Measurements from ENCODE around the gene RBM4B.

DNA sequence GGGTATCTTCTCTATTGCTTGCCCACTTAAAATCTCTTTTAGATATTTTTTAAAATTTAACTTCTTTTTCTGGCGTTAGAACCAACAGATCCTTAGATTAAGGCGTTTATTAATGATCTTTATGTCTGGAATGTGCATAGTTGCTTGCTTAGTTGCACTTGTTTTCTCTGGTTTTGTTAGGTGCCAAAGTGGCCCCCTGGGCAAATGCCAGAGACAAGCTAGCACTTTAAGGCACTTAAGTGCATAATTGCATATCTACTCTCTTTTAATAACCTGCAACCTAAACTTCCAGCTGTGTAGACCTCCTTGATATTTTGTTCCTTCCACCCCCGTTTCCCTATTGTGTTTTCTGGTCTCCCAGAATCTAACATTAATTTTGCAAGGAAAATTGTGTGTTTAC, 35.9 kb downstream of the RBM4B start:
- TF ChIP-seq, protein P1, sequence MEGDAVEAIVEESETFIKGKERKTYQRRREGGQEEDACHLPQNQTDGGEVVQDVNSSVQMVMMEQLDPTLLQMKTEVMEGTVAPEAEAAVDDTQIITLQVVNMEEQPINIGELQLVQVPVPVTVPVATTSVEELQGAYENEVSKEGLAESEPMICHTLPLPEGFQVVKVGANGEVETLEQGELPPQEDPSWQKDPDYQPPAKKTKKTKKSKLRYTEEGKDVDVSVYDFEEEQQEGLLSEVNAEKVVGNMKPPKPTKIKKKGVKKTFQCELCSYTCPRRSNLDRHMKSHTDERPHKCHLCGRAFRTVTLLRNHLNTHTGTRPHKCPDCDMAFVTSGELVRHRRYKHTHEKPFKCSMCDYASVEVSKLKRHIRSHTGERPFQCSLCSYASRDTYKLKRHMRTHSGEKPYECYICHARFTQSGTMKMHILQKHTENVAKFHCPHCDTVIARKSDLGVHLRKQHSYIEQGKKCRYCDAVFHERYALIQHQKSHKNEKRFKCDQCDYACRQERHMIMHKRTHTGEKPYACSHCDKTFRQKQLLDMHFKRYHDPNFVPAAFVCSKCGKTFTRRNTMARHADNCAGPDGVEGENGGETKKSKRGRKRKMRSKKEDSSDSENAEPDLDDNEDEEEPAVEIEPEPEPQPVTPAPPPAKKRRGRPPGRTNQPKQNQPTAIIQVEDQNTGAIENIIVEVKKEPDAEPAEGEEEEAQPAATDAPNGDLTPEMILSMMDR (IDR thresholded peaks at IDR 0.05): no peak
- TF ChIP-seq POLR2A (IDR thresholded peaks at IDR 0.05) (no peak), POLR2AphosphoS5 (IDR thresholded peaks at IDR 0.05) (no peak), EP300 (IDR thresholded peaks at IDR 0.05) (no peak)

All from upper lobe of left lung (tissue), 4 donors.